AML-193 (cell line): Measurements from ENCODE around the gene BCL7B.
"Not testable (repeated sequence)": the region's sequence is repeated elsewhere in the genome, so short reads cannot be mapped to it uniquely, and the experiment has no call there.

Source experiments
- DNase-seq, 2 experiments: peaks; one replicate each; lab custom pipeline; 2025; lab: John Stamatoyannopoulos, UW

The BCL7B gene

GRCh38 chr7:73535918-73536317 lies 21.6 kb downstream of the BCL7B start:
- DNase-seq: not testable (repeated sequence)

- no peak for DNase-seq
These were observed 23.7 kb downstream of the BCL7B start for GRCh38 chr7:73533742-73534141.

- no peak for DNase-seq
These were observed 25.3 kb downstream of the BCL7B start for GRCh38 chr7:73532224-73532623.

GRCh38 chr7:73530800-73531199 lies 26.7 kb downstream of the BCL7B start:
- DNase-seq: no peak

- DNase-seq: no peak
These were observed 30.3 kb downstream of the BCL7B start for GRCh38 chr7:73526896-73527821.

GRCh38 chr7:73526158-73526494 lies 31.4 kb downstream of the BCL7B start:
- DNase-seq: not testable (repeated sequence)

GRCh38 chr7:73522105-73522872 lies 35.2 kb downstream of the BCL7B start, which contains the start of gene BAZ1B:
BAZ1B (minus strand) TSS chr7:73522293; CDS start chr7:73521933, 360 bp downstream.
- DNase-seq: peak; percentile 95 to 96

- DNase-seq: no peak
These were observed 35.8 kb downstream of the BCL7B start for GRCh38 chr7:73521636-73522104.

DNA sequence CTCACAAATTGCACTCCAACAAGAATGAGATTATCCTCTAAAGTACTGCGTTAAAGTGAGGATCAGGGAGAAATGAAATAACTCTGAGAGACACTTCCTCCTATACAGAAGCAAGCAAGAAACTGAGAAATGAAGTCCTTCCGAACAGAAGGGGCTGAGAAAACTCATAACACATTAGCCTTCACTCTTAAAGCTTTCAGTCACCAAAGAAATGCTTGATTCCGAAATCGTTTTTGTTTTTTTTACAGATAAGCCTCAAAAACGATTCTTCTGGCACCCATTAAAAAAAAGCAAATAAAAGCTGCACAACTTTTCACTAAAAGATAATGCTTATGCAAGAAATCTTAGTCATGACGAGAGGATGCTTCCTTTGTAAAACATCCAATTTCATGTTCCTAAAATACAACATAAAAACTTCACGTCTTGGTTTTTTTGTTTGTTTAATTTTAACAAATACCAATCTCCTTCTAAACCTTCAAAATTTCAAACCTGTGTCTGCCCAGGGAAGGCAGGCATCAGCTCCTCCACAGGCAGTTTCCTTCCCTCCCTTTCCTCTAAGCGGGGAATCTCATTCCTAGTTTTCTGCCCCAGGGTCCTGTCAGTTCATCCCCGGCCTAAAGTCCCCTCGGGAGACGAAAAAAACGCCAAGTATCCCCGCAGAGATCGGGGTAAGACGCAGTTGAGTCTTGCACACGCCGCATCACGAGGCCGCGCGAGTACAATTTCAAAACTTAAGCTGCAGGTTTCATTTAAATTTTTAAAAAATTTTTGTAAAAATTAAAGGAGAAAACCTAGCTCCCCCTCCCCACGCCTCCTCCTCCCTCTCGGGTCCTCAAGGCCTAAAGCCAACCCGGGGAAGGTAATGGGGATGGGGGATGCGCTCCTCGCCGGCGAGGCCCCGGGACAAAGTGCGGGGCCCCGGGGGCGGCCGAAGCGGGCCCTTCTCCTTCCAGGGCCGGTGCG lies 36.5 kb downstream of the BCL7B start:
- peak in 1 of 2 experiments; percentile 19 for DNase-seq

- no peak for DNase-seq
These were observed 37.4 kb downstream of the BCL7B start for GRCh38 chr7:73519867-73520672.

- DNase-seq: no peak
These were observed 39.0 kb downstream of the BCL7B start for GRCh38 chr7:73518470-73518869.

GRCh38 chr7:73517241-73517995 lies 40.1 kb downstream of the BCL7B start:
- DNase-seq: no peak

DNA sequence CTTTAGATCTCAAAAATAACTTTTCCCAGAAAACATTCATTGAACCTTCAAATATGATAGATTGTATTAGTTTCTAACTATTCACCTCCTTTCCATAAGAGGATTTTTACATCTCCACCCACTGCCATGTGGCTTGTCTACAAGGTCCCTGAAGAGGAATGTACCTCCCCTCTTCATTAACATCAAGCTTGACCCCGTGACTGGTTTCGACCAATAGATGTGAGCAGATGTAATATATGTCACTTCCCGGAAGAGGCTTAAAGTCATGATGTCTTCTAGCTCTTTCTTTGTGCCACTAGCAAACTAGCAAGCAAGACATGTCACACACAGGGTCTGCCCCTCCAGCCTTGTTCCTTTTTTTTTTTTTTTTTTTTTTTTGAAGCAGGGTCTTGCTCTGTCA lies 42.3 kb downstream of the BCL7B start:
- no peak for DNase-seq

DNA sequence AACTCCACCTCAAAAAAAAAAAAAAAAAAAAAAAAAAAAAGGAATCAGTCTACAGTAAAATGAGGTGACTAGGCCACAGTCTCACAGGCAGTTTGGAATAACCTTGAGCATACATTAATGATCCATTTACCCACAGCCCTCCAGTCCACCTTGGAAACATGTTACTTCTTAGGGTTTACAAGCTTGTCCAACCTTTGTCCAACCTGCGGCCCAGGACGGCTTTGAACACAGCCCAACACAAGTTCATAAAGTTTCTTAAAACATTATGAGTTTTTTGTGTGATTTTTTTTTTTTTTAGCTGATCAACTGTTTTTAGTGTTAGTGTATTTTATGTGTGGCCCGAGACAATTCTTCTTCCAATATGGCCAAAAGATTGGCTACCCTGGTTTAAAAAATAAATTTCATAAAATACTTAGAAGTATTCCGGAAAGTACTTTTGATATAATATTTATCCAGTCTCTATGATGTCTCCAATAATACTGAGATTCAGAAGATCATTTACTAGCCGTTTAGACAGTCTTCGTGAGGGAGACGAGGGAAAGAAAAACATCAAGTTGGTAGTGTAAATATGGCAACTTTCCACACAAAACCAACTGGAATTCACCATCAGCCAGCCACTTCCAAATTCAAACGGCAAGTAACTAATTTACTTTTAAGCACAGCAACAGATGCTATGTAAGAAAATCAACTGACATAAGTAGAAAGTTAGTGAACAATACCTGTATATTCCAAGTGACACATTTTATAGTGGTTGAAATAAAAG lies 45.3 kb downstream of the BCL7B start:
- no peak for DNase-seq

DNA sequence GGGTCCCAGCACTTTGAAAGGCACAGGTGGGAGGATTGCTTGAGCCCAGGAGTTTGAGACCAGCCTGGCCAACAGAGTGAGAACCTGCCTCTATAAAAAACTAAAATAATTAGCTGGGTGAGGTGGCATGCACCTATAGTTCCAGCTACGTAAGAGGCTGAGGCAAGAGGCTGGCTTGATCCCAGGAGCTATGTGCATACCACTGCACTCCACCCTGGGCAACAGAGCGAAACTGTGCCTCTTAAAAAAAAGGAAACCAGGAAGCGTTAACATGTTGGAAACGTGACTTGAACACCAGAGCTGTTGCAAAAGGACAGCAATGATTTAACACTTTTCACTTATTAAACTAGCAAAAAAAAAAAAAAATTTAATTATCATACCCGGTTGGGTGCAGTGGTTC lies 48.0 kb downstream of the BCL7B start:
- no peak for DNase-seq

DNA sequence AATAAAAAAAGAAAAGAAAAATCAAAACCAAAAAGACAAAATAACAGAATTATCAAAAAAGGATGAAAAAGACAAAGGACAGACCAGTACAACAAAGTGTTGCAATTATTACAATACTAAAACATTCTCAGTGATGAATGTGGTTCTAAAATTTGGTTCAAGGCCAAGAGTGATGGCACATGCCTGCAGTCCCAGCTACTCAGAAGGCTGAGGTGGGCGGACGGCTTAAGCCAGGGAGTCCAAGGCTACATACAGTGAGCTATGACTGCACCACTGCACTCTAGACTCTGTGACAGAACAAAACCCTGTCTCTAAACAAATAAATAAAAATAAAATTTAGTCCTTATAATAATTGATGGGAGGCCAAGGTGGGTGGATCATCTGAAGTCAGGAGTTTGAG lies 49.9 kb downstream of the BCL7B start:
- DNase-seq: no peak

DNA sequence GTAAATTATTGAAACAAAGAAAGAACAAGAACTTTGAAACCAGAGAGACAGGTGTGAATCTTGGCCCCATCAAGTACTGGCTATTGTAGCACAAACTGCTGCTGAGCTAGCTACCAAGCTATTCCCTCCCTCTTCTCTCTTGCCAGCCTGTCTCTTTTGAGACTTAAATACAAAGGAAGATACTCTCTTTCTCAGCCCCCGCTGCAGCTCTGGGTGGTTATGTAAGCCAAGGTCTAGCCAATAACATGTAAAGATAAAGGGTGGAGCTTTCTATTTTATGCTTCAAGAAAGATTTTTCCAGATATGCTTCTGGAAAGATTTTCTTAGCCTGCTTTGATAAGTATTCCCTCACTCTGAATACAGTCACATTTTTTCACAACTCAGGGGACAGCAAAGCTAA lies 52.6 kb downstream of the BCL7B start:
- no peak for DNase-seq

- DNase-seq: no peak
These were observed 53.5 kb downstream of the BCL7B start for GRCh38 chr7:73504017-73504416.

GRCh38 chr7:73503229-73503628 lies 54.3 kb downstream of the BCL7B start:
- DNase-seq: no peak
